Naive thymus-derived CD4-positive, alpha-beta T cell (primary cell): ENCODE data around the gene SNX13. TPM values are rescaled to one million over a fixed set of nuclear protein-coding genes. Genes with fewer than 3 reads are reported as not detected.
A peak's percentile ranks its signal among the peaks of the same experiment; 100 is the strongest.

ENCODE experiments used
- ATAC-seq: fragments of 150-1000 bp; cut with Tn5 transposase; 2 replicates; pipeline ENCODE4 v1.10.0; 2021; ENCODE audit warnings: mild to moderate bottlenecking, moderate library complexity
- CTCF ChIA-PET: fragments of 350-600 bp; sonication (Branson Sonifier 250); formaldehyde crosslinking; loops from one replicate; lab custom pipeline; 2021; ENCODE audit warnings: antibody characterized with exemption; lab: Charles Lee
- POLR2A ChIA-PET: fragments of 350-600 bp; sonication (Branson Sonifier 250); formaldehyde crosslinking; loops from one replicate; lab custom pipeline; 2021; ENCODE audit warnings: antibody characterized with exemption, inconsistent platforms; lab: Charles Lee
- DNase-seq, 9 donors: peaks; one replicate each; pipeline versions ENCODE4 v3.0.0 to v3.0.0-alpha.2; 2020 to 2022; ENCODE audit warnings: mixed read lengths in 1 of 9
- H3K27ac ChIP-seq: one replicate; pipeline ENCODE4 v1.7.0; 2013; ENCODE audit warnings: mild to moderate bottlenecking, low read depth, low read length, moderate library complexity
- H3K27me3 ChIP-seq, 2 donors: one replicate each; pipeline ENCODE4 v1.7.0; 2013; ENCODE audit warnings: low read length in 2 of 2, mild to moderate bottlenecking in 2 of 2, moderate library complexity in 2 of 2; ENCODE audit not compliant: control insufficient read depth in 2 of 2, insufficient read depth in 2 of 2
- H3K36me3 ChIP-seq, 3 experiments: 1 replicate in 2 of 3; 2 replicates in 1 of 3; pipeline ENCODE4 v1.7.0; 2013; ENCODE audit warnings: low read length in 3 of 3, mild to moderate bottlenecking in 3 of 3, moderate library complexity in 1 of 3; ENCODE audit not compliant: insufficient read depth in 3 of 3, control insufficient read depth in 2 of 3
- H3K4me1 ChIP-seq, 2 donors: one replicate each; pipeline ENCODE4 v1.7.0; 2013; ENCODE audit warnings: low read length in 2 of 2, mild to moderate bottlenecking in 2 of 2, moderate library complexity in 1 of 2; ENCODE audit not compliant: control insufficient read depth in 2 of 2, insufficient read depth in 2 of 2
- H3K4me3 ChIP-seq: 2 replicates; pipeline ENCODE4 v1.7.0; 2013; ENCODE audit warnings: mild to moderate bottlenecking, low read length
- H3K9me3 ChIP-seq, 3 experiments: 1 replicate in 2 of 3; 2 replicates in 1 of 3; pipeline ENCODE4 v1.7.0; 2013; ENCODE audit warnings: low read length in 3 of 3; ENCODE audit not compliant: control insufficient read depth in 2 of 3
- H3K27ac Mint-ChIP-seq, 9 donors: one replicate each; pipeline ENCODE4 v1.8.0; 2020 to 2022; ENCODE audit warnings: mixed read lengths in 9 of 9, mild to moderate bottlenecking in 8 of 9, moderate library complexity in 5 of 9, inconsistent platforms in 2 of 9
- H3K27me3 Mint-ChIP-seq, 5 donors: one replicate each; pipeline ENCODE4 v1.8.0; 2021 to 2022; ENCODE audit warnings: mixed read lengths in 5 of 5, mild to moderate bottlenecking in 1 of 5
- H3K36me3 Mint-ChIP-seq, 5 donors: one replicate each; pipeline ENCODE4 v1.8.0; 2020 to 2022; ENCODE audit warnings: mixed read lengths in 5 of 5, mild to moderate bottlenecking in 3 of 5, inconsistent platforms in 1 of 5
- H3K4me1 Mint-ChIP-seq, 7 donors: one replicate each; pipeline ENCODE4 v1.8.0; 2020 to 2022; ENCODE audit warnings: mixed read lengths in 7 of 7, mild to moderate bottlenecking in 3 of 7, inconsistent platforms in 1 of 7
- H3K4me3 Mint-ChIP-seq, 10 donors: one replicate each; pipeline ENCODE4 v1.8.0; 2020 to 2022; ENCODE audit warnings: mild to moderate bottlenecking in 10 of 10, mixed read lengths in 10 of 10, moderate library complexity in 6 of 10, inconsistent platforms in 2 of 10
- H3K9me3 Mint-ChIP-seq, 11 donors: one replicate each; pipeline ENCODE4 v1.8.0; 2020 to 2022; ENCODE audit warnings: mixed read lengths in 11 of 11, mild to moderate bottlenecking in 4 of 11, inconsistent platforms in 1 of 11, moderate library complexity in 1 of 11
- intact Hi-C, 2 donors: fragments of 100-400 bp; cut with micrococcal nuclease; formaldehyde crosslinking; loops; one replicate each; pipeline ENCODE4 v1.15.1; 2023
- polyA plus RNA-seq, 2 donors: library from polyadenylated mRNA; unstranded; fragments of 300-500 nt; fragmentation: Illumina TruSeq; gene quantifications; one replicate each; pipeline ENCODE4 v1.2.3, GENCODE V29; 2021
- total RNA-seq, 6 experiments: library from RNA in 5 of 6; stranded (reverse) in 5 of 6; gene quantifications; 1 replicate in 5 of 6; 2 replicates in 1 of 6; pipeline ENCODE4 v1.2.3 and lab custom pipeline; 2021 to 2026

SNX13 gene
- total and polyA plus RNA-seq, 7 experiments from 2014 or later = 10.4 to 40.9 (median 28.5) TPM

DNA sequence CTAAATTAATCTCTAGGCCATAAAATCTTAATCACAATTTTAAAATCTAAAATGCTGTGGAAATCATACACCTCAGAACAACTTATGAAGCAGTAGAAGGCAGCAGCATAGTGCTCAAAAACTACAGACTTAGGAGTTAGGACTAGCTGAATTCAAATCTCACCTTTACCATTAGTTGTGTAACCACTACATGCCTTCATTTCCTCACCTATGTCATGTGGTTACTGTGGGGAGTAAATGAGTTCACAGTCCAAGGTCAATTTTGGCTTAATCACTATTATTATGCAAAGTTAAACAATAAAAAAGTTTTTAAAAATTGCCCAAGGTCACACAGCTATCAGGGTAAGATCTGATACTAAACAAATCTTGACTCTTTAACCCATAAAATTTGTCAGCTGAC, 37.0 kb downstream of the SNX13 start:
- Mint-ChIP-seq H3K4me3 (no peak overlapping the region), H3K4me1 (peaks cover 8 to 82% (median 66%) of the 10 kb centered on the region in 7 donors)

DNA sequence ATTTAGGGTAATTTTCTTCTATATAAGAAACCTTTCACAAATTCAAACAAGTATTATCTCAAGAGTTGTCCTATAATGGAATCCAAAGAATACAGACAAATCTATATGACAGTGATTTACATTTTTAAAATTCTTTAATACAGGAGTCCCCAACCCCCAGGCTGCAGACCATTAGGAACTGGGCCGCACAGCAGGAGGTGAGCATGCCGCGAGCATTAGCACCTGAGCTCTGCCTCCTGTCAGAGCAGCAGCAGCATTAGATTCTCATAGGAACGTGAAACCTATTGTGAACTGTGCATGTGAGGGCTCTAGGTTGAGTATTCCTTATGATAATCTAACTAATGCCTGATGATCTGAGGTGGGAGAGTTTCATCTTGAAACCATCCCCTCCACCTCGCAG, 37.7 kb downstream of the SNX13 start:
- H3K27me3 Mint-ChIP-seq = no peaks in the 10 kb centered on the region
- no peak overlapping the region for H3K4me3 Mint-ChIP-seq
- Histone ChIP-seq H3K36me3 (no peaks in the 10 kb centered on the region), H3K27ac (no peak overlapping the region), H3K9me3 (no peaks in the 10 kb centered on the region), H3K4me1 (peaks cover 0 to 3% of the 10 kb centered on the region in 2 donors), H3K4me3 (no peak overlapping the region), H3K27me3 (no peaks in the 10 kb centered on the region)
- no peak for DNase-seq
- peaks cover 4 to 16% (median 5%) of the 10 kb centered on the region in 5 donors for H3K36me3 Mint-ChIP-seq
- no peak for ATAC-seq
- H3K4me1 Mint-ChIP-seq = peaks cover 8 to 75% (median 58%) of the 10 kb centered on the region in 7 donors
- POLR2A ChIA-PET = no interaction called here
- no peak overlapping the region for H3K27ac Mint-ChIP-seq
- CTCF ChIA-PET = no interaction called here
- intact Hi-C loops = no loop called here
- no peaks in the 10 kb centered on the region for H3K9me3 Mint-ChIP-seq

More for the DNA sequence above, 37.0 kb downstream of the SNX13 start:
- H3K27ac ChIP-seq = no peak overlapping the region
- intact Hi-C loops = no loop called here
- H3K27me3 ChIP-seq = no peaks in the 10 kb centered on the region
- no peaks in the 10 kb centered on the region for H3K9me3 Mint-ChIP-seq
- H3K27ac Mint-ChIP-seq = peak overlapping the region in 1 of 9 donors; percentile 28
- H3K36me3 Mint-ChIP-seq = peaks cover 4 to 23% (median 6%) of the 10 kb centered on the region in 5 donors
- ChIA-PET CTCF (no interaction called here), POLR2A (interaction anchor here (1.0 kb wide), 1 partner anchor 40 kb away, joined by 3 read pairs; no protein-coding TSS in a partner anchor)
- no peaks in the 10 kb centered on the region for H3K36me3 ChIP-seq
- no peak for DNase-seq
- no peak overlapping the region for H3K4me3 ChIP-seq
- no peaks in the 10 kb centered on the region for H3K27me3 Mint-ChIP-seq
- peaks cover 0 to 3% of the 10 kb centered on the region in 2 donors for H3K4me1 ChIP-seq
- no peaks in the 10 kb centered on the region for H3K9me3 ChIP-seq
- no peak for ATAC-seq

DNA sequence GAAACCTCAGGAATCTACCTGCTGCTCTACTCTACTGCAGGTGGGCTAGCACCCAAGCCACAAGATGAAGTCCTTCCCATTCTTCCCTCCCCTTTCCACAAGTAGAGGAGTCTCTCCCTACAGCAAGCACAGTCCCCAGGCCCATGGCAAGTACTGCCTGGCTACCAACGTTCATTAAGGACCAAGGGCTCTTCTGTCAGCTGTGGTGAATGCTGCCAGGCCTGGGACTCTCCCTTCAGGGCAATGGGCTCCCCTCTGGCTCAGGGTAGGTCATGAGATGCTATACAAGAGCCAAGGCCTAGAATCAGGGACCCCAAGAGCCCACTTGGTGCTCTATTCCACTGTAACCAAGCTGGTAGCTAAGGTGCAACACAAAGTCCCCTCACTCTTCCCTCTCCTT, 39.8 kb downstream of the SNX13 start:
- CTCF ChIA-PET = no interaction called here
- Mint-ChIP-seq H3K36me3 (peaks cover 0 to 20% (median 5%) of the 10 kb centered on the region in 5 donors), H3K27me3 (no peaks in the 10 kb centered on the region), H3K9me3 (no peaks in the 10 kb centered on the region), H3K4me3 (no peak overlapping the region), H3K27ac (no peak overlapping the region), H3K4me1 (peaks cover 8 to 62% (median 42%) of the 10 kb centered on the region in 7 donors)
- DNase-seq (no peak), ATAC-seq (no peak)
- Histone ChIP-seq H3K4me3 (no peak overlapping the region), H3K9me3 (no peaks in the 10 kb centered on the region), H3K36me3 (no peaks in the 10 kb centered on the region), H3K27ac (no peak overlapping the region), H3K4me1 (peaks cover 0 to 3% of the 10 kb centered on the region in 2 donors), H3K27me3 (no peaks in the 10 kb centered on the region)
- intact Hi-C loops = no loop called here
- POLR2A ChIA-PET = no interaction called here

DNA sequence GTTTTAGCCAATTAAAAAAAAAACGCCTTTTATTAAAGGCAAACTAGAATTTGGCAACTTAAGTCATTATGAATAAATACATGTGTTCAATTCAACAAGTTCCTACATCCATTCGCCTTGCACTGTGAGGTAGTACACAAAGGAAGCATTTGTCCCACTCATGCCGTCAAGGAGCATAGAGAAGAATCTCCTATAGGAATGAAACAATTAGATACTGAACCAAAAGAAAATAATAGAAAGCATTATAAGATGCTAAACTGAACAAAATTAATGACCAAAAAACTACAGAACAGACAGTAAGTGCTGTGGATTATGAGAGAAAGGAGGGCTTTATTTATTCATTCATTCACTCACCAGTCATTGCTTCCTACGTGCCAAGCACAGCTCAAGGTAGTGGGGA, 42.2 kb downstream of the SNX13 start:
- Histone ChIP-seq H3K4me1 (no peaks in the 10 kb centered on the region), H3K4me3 (no peak overlapping the region), H3K27me3 (no peaks in the 10 kb centered on the region), H3K9me3 (no peaks in the 10 kb centered on the region), H3K27ac (no peak overlapping the region), H3K36me3 (no peaks in the 10 kb centered on the region)
- no peak overlapping the region for H3K4me3 Mint-ChIP-seq
- peaks cover 0 to 20% (median 5%) of the 10 kb centered on the region in 5 donors for H3K36me3 Mint-ChIP-seq
- intact Hi-C loops = no loop called here
- H3K27me3 Mint-ChIP-seq = no peaks in the 10 kb centered on the region
- ChIA-PET POLR2A (no interaction called here), CTCF (no interaction called here)
- ATAC-seq = no peak
- DNase-seq = no peak
- no peak overlapping the region for H3K27ac Mint-ChIP-seq
- H3K9me3 Mint-ChIP-seq = no peaks in the 10 kb centered on the region
- H3K4me1 Mint-ChIP-seq = peaks cover 0 to 40% (median 23%) of the 10 kb centered on the region in 7 donors

DNA sequence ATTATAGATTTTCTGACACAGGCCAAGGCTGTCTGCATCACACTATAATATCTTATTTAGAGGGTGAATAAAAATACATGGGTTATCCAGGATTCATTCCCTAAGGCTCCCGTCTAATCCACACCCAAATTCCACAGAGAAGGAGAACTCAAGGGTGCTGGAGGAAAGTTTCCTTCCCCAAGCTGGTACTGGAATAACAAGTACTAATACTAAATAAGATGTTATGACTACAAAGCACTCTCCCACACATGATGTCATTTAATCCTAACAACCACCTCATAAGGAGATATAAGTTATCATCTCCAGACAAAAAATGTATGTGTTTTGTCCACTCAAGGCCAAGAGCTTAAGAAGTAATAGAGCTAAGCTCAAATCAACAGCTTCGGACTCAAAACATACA, 53.0 kb downstream of the SNX13 start:
- peaks cover 0 to 30% (median 0%) of the 10 kb centered on the region in 3 experiments for H3K36me3 ChIP-seq
- DNase-seq (no peak), ATAC-seq (no peak)
- H3K4me3 ChIP-seq = no peak overlapping the region
- H3K4me1 Mint-ChIP-seq = no peaks in the 10 kb centered on the region
- peaks cover 4 to 66% (median 40%) of the 10 kb centered on the region in 5 donors for H3K36me3 Mint-ChIP-seq
- H3K27me3 Mint-ChIP-seq = no peaks in the 10 kb centered on the region
- H3K9me3 ChIP-seq = no peaks in the 10 kb centered on the region
- POLR2A ChIA-PET = no interaction called here
- intact Hi-C loops = no loop called here
- no peak overlapping the region for H3K27ac Mint-ChIP-seq
- H3K27me3 ChIP-seq = no peaks in the 10 kb centered on the region
- CTCF ChIA-PET = no interaction called here
- no peaks in the 10 kb centered on the region for H3K4me1 ChIP-seq
- H3K27ac ChIP-seq = no peak overlapping the region
- H3K4me3 Mint-ChIP-seq = no peak overlapping the region
- H3K9me3 Mint-ChIP-seq = no peaks in the 10 kb centered on the region

DNA sequence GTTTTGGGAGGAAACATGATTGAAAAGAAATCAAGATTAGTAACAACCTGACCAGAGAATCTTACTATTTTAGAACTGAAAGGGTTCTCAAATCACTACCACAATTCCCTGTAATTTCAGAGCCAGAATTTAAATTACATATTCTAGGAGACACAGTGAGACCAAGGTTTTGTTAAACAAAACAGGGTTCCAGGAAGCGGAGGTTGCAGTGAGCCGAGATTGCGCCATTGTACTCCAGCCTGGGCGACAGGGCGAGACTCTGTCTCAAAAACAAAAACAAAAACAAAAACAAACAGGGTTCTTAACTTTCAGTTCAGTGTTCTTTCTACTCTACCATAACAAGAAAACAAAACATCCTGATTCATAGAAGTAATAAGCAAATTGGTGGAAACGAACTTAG, 57.6 kb downstream of the SNX13 start:
- H3K36me3 ChIP-seq = peaks cover 0 to 19% (median 0%) of the 10 kb centered on the region in 3 experiments
- Mint-ChIP-seq H3K27ac (no peak overlapping the region), H3K27me3 (no peaks in the 10 kb centered on the region), H3K4me1 (no peaks in the 10 kb centered on the region), H3K9me3 (no peaks in the 10 kb centered on the region), H3K4me3 (no peak overlapping the region), H3K36me3 (peaks cover 9 to 60% (median 20%) of the 10 kb centered on the region in 5 donors)
- H3K27me3 ChIP-seq = no peaks in the 10 kb centered on the region
- no peaks in the 10 kb centered on the region for H3K4me1 ChIP-seq
- ChIA-PET POLR2A (no interaction called here), CTCF (no interaction called here)
- intact Hi-C loops = no loop called here
- H3K27ac ChIP-seq = no peak overlapping the region
- no peak overlapping the region for H3K4me3 ChIP-seq
- DNase-seq (no peak), ATAC-seq (no peak)
- H3K9me3 ChIP-seq = no peaks in the 10 kb centered on the region

DNA sequence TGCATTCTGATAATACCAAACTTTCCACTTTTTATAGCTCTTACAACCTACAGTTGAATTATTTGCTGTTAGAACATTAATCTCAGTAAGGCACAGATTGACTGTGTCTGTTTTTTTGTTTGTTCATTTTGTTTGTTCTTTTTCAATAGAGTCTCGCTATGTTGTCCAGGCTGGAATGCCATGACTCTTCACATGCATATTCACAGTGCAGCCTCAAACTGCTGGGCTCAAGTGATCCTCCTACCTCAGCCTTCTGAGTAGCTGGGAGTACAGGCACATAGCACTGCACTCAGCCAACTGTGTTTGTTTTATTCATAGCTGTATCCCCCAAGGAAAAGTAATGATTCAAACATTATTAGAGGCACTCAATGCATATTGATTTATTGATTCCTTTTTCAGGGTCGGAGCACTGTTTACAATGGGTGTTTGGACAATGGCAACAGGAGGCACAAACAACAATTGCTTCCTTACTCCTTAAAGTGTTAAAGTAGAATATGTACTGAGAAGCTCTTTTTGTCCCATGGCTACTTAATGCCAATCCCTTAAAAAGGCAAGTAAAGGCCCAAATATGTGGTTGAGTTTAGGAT, 61.1 kb downstream of the SNX13 start:
- POLR2A ChIA-PET = no interaction called here

More for the DNA sequence above, 61.1 kb downstream of the SNX13 start:
- intact Hi-C loops = no loop called here
- Histone ChIP-seq H3K27me3 (no peaks in the 10 kb centered on the region), H3K36me3 (peaks cover 0 to 2% (median 0%) of the 10 kb centered on the region in 3 experiments), H3K4me1 (no peaks in the 10 kb centered on the region), H3K9me3 (no peaks in the 10 kb centered on the region), H3K4me3 (no peak overlapping the region), H3K27ac (no peak overlapping the region)
- no peaks in the 10 kb centered on the region for H3K9me3 Mint-ChIP-seq
- H3K4me1 Mint-ChIP-seq = no peaks in the 10 kb centered on the region
- ATAC-seq (no peak), DNase-seq (no peak)
- no peaks in the 10 kb centered on the region for H3K27me3 Mint-ChIP-seq
- H3K27ac Mint-ChIP-seq = no peak overlapping the region
- no peak overlapping the region for H3K4me3 Mint-ChIP-seq
- CTCF ChIA-PET = no interaction called here
- peaks cover 5 to 49% (median 17%) of the 10 kb centered on the region in 5 donors for H3K36me3 Mint-ChIP-seq
